ENCODE measurements around the gene LRPAP1. TPM values are rescaled to one million over a fixed set of nuclear protein-coding genes. Genes with fewer than 3 reads are reported as not detected.
A peak's percentile ranks its signal among the peaks of the same experiment; 100 is the strongest.
"Not testable (repeated sequence)": the region's sequence is repeated elsewhere in the genome, so short reads cannot be mapped to it uniquely, and the experiment has no call there.

Gene LRPAP1
- total RNA-seq, 2 donors from 2014 or later: 97.9 to 147 TPM

- DNase-seq (ENCODE audit: low spot score); intact Hi-C loops (cut with DNase I): not testable (repeated sequence)
These were observed 32.7 kb upstream of the LRPAP1 start for GRCh38 chr4:3564948-3565347.

- no peak for DNase-seq (ENCODE audit: low spot score)
- intact Hi-C loops (cut with DNase I): no loop called here
These were observed 31.2 kb upstream of the LRPAP1 start for GRCh38 chr4:3563403-3563802.

- DNase-seq (ENCODE audit: low spot score); intact Hi-C loops (cut with DNase I): not testable (repeated sequence)
These were observed 29.9 kb upstream of the LRPAP1 start for GRCh38 chr4:3562127-3562526.

GRCh38 chr4:3560465-3560864 lies 28.2 kb upstream of the LRPAP1 start:
- intact Hi-C loops (cut with DNase I); DNase-seq (ENCODE audit: low spot score): not testable (repeated sequence)

- intact Hi-C loops (cut with DNase I); DNase-seq (ENCODE audit: low spot score): not testable (repeated sequence)
These were observed 27.4 kb upstream of the LRPAP1 start for GRCh38 chr4:3559381-3560290.

- intact Hi-C loops (cut with DNase I); DNase-seq (ENCODE audit: low spot score): not testable (repeated sequence)
These were observed 26.3 kb upstream of the LRPAP1 start for GRCh38 chr4:3558514-3558836.

- DNase-seq (ENCODE audit: low spot score); intact Hi-C loops (cut with DNase I): not testable (repeated sequence)
These were observed 25.7 kb upstream of the LRPAP1 start for GRCh38 chr4:3557676-3558513.

GRCh38 chr4:3557088-3557492 lies 24.9 kb upstream of the LRPAP1 start:
- DNase-seq (ENCODE audit: low spot score); intact Hi-C loops (cut with DNase I): not testable (repeated sequence)

- DNase-seq (ENCODE audit: low spot score); intact Hi-C loops (cut with DNase I): not testable (repeated sequence)
These were observed 24.1 kb upstream of the LRPAP1 start for GRCh38 chr4:3556244-3556867.

GRCh38 chr4:3555459-3556070 lies 23.3 kb upstream of the LRPAP1 start:
- intact Hi-C loops (cut with DNase I); DNase-seq (ENCODE audit: low spot score): not testable (repeated sequence)

- intact Hi-C loops (cut with DNase I): not testable (repeated sequence)
- peak; percentile 70 for DNase-seq (ENCODE audit: low spot score)
These were observed 19.1 kb upstream of the LRPAP1 start for GRCh38 chr4:3551366-3551765.

GRCh38 chr4:3550792-3551325 lies 18.6 kb upstream of the LRPAP1 start:
- DNase-seq (ENCODE audit: low spot score): peak; percentile 62
- intact Hi-C loops (cut with DNase I): not testable (repeated sequence)

GRCh38 chr4:3550041-3550440 lies 17.8 kb upstream of the LRPAP1 start:
- intact Hi-C loops (cut with DNase I): not testable (repeated sequence)

GRCh38 chr4:3549694-3550001 lies 17.4 kb upstream of the LRPAP1 start:
- peak; percentile 16 for DNase-seq (ENCODE audit: low spot score)
- intact Hi-C loops (cut with DNase I): not testable (repeated sequence)

More at GRCh38 chr4:3550041-3550440, 17.8 kb upstream of the LRPAP1 start:
- DNase-seq (ENCODE audit: low spot score): peak; percentile 8

GRCh38 chr4:3548991-3549693 lies 16.9 kb upstream of the LRPAP1 start:
- intact Hi-C loops (cut with DNase I): not testable (repeated sequence)
- DNase-seq (ENCODE audit: low spot score): peak; percentile 66

GRCh38 chr4:3546721-3547120 lies 14.5 kb upstream of the LRPAP1 start:
- intact Hi-C loops (cut with DNase I); DNase-seq (ENCODE audit: low spot score): not testable (repeated sequence)

GRCh38 chr4:3545351-3545750 lies 13.1 kb upstream of the LRPAP1 start:
- intact Hi-C loops (cut with DNase I); DNase-seq (ENCODE audit: low spot score): not testable (repeated sequence)

GRCh38 chr4:3544259-3545025 lies 12.2 kb upstream of the LRPAP1 start:
- intact Hi-C loops (cut with DNase I): not testable (repeated sequence)

More at GRCh38 chr4:3544259-3545025, 12.2 kb upstream of the LRPAP1 start:
- DNase-seq (ENCODE audit: low spot score): not testable (repeated sequence)
